CD8-positive, alpha-beta memory T cell (primary cell): ENCODE measurements around the gene TSKU. TPM values are rescaled to one million over a fixed set of nuclear protein-coding genes. Genes with fewer than 3 reads are reported as not detected.
A peak's percentile ranks its signal among the peaks of the same experiment; 100 is the strongest.

Experiments
- CTCF ChIA-PET: fragments of 350-600 bp; sonication (Branson Sonifier 250); formaldehyde crosslinking; loops from one replicate; lab custom pipeline; 2021; ENCODE audit warnings: antibody characterized with exemption; lab: Charles Lee
- POLR2A ChIA-PET: fragments of 350-600 bp; sonication (Branson Sonifier 250); formaldehyde crosslinking; loops from one replicate; lab custom pipeline; 2021; ENCODE audit warnings: antibody characterized with exemption; lab: Charles Lee
- DNase-seq, 5 donors: peaks; one replicate each; pipeline versions ENCODE4 v3.0.0 to v3.0.0-alpha.2; 2020 to 2022; ENCODE audit warnings: mixed read lengths in 1 of 5
- H3K27ac ChIP-seq: one replicate; pipeline ENCODE4 v1.7.0; 2013; ENCODE audit warnings: low read depth, mild to moderate bottlenecking, low read length, moderate library complexity
- H3K27me3 ChIP-seq: 2 replicates; pipeline ENCODE4 v1.7.0; 2013; ENCODE audit warnings: low read length, mild to moderate bottlenecking; ENCODE audit not compliant: insufficient read depth, poor library complexity, severe bottlenecking
- H3K36me3 ChIP-seq: 2 replicates; pipeline ENCODE4 v1.7.0; 2013; ENCODE audit warnings: mild to moderate bottlenecking, low read length, moderate library complexity; ENCODE audit not compliant: insufficient read depth
- H3K4me1 ChIP-seq: 2 replicates; pipeline ENCODE4 v1.7.0; 2013; ENCODE audit warnings: mild to moderate bottlenecking, low read length, moderate library complexity; ENCODE audit not compliant: insufficient read depth
- H3K4me3 ChIP-seq: 2 replicates; pipeline ENCODE4 v1.7.0; 2013; ENCODE audit warnings: mild to moderate bottlenecking, low read length
- H3K9me3 ChIP-seq: 2 replicates; pipeline ENCODE4 v1.7.0; 2013; ENCODE audit warnings: mild to moderate bottlenecking, low read length
- H3K27ac Mint-ChIP-seq, 8 donors: one replicate each; pipeline ENCODE4 v1.8.0; 2020 to 2021; ENCODE audit warnings: mixed read lengths in 8 of 8, mild to moderate bottlenecking in 6 of 8, inconsistent platforms in 3 of 8, moderate library complexity in 3 of 8
- H3K27me3 Mint-ChIP-seq, 2 donors: one replicate each; pipeline ENCODE4 v1.8.0; 2020 to 2021; ENCODE audit warnings: mixed read lengths in 2 of 2, mild to moderate bottlenecking in 1 of 2, moderate library complexity in 1 of 2
- H3K36me3 Mint-ChIP-seq, 3 donors: one replicate each; pipeline ENCODE4 v1.8.0; 2020 to 2021; ENCODE audit warnings: mixed read lengths in 3 of 3, inconsistent platforms in 1 of 3, mild to moderate bottlenecking in 1 of 3
- H3K4me1 Mint-ChIP-seq, 3 donors: one replicate each; pipeline ENCODE4 v1.8.0; 2020 to 2021; ENCODE audit warnings: mixed read lengths in 3 of 3, inconsistent platforms in 1 of 3, mild to moderate bottlenecking in 1 of 3
- H3K4me3 Mint-ChIP-seq, 7 donors: one replicate each; pipeline ENCODE4 v1.8.0; 2020 to 2021; ENCODE audit warnings: mixed read lengths in 7 of 7, mild to moderate bottlenecking in 6 of 7, moderate library complexity in 4 of 7, inconsistent platforms in 2 of 7
- H3K9me3 Mint-ChIP-seq, 5 donors: one replicate each; pipeline ENCODE4 v1.8.0; 2020 to 2022; ENCODE audit warnings: mixed read lengths in 5 of 5, mild to moderate bottlenecking in 3 of 5, moderate library complexity in 2 of 5, inconsistent platforms in 1 of 5
- polyA plus RNA-seq: library from polyadenylated mRNA; unstranded; fragments of 300-500 nt; fragmentation: Illumina TruSeq; gene quantifications from one replicate; pipeline ENCODE4 v1.2.3, GENCODE V29; 2021
- total RNA-seq, 2 experiments: library from RNA; stranded (reverse); gene quantifications; one replicate each; pipeline ENCODE4 v1.2.3, GENCODE V29; 2021

Gene TSKU
- total and polyA plus RNA-seq, 3 experiments from 2014 or later = 0.11 to 0.13 TPM; not detected in 1

DNA sequence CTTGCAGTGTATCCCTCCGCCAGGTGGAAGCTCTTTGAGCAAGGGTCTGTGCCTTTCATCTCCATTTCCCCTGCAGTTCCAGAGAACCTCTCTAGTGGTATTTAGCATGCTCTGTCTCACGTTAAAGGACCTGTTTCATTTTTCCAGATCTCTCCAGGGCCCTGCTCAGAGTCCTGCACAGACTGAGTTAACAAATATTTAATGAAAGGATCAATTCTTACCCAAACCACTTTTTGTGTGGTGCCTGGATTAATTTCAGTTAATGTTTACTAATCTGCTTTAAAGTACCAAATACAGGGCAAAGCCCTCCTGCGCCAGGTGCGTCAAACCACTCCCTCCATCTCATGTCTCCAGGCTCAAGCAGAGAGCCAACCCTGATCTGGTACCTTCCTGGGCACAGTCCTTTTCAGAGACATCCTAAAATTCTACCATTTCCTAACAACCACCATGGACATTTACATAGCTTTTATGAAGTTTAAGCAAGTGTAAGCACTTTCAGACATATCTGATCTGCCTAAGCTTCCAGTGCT lies 58.8 kb downstream of the TSKU start:
- Mint-ChIP-seq H3K4me1 (no peaks in the 10 kb centered on the region), H3K27me3 (peaks cover 23 to 52% of the 10 kb centered on the region in 2 donors), H3K9me3 (no peaks in the 10 kb centered on the region), H3K4me3 (no peak overlapping the region), H3K27ac (no peak overlapping the region), H3K36me3 (no peaks in the 10 kb centered on the region)
- H3K27ac ChIP-seq = no peak overlapping the region
- ChIA-PET CTCF (no interaction called here), POLR2A (no interaction called here)
- H3K4me1 ChIP-seq = no peaks in the 10 kb centered on the region
- no peaks in the 10 kb centered on the region for H3K27me3 ChIP-seq
- no peaks in the 10 kb centered on the region for H3K9me3 ChIP-seq
- H3K36me3 ChIP-seq = no peaks in the 10 kb centered on the region
- H3K4me3 ChIP-seq = no peak overlapping the region
- no peak for DNase-seq

DNA sequence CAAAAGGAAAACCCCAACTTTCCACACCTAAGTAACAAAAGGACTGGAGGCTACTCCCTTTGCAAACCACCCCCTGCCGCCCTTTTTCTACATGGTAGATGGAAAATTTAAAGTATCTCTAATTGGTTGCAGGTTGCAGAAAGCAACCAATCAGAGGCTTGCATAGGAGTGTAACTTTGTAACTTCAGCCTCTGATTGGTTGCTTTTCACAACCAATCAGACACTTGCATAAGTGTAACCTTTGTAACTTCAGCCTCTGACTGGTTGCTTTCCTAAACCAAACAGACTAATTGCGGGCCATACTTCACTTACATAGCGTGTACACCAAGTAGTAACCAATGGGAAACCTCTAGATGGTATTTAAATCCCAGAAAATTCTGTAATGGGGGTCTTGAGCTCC lies 60.8 kb downstream of the TSKU start:
- no peaks in the 10 kb centered on the region for H3K27me3 ChIP-seq
- Mint-ChIP-seq H3K4me3 (no peak overlapping the region), H3K9me3 (no peaks in the 10 kb centered on the region), H3K27ac (no peak overlapping the region), H3K36me3 (no peaks in the 10 kb centered on the region), H3K27me3 (peaks cover 30 to 62% of the 10 kb centered on the region in 2 donors), H3K4me1 (no peaks in the 10 kb centered on the region)
- H3K36me3 ChIP-seq = no peaks in the 10 kb centered on the region
- H3K27ac ChIP-seq = no peak overlapping the region
- H3K4me1 ChIP-seq = no peaks in the 10 kb centered on the region
- DNase-seq = no peak
- no peak overlapping the region for H3K4me3 ChIP-seq
- CTCF ChIA-PET = no interaction called here
- no peaks in the 10 kb centered on the region for H3K9me3 ChIP-seq
- POLR2A ChIA-PET = no interaction called here

DNA sequence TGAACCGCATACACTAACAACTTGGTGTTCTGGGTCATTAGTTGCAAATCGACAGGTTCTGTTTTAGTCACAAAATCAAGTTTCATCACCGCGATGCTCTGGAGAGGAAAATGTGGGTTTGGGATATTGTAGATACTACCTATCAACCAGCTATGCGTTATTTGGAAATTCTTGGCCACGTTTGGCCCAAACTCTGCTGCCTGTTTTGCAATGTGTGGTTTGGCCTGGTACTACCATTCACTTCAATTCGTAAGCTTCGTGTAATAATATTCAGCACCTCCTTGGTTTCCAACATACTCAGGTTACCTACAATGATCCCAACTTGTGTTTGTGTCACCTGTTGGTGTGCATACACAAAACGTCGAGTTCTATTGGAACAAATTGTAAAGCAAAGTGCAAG lies 61.4 kb downstream of the TSKU start:
- H3K36me3 ChIP-seq = no peaks in the 10 kb centered on the region
- no peak overlapping the region for H3K27ac ChIP-seq
- H3K4me1 ChIP-seq = no peaks in the 10 kb centered on the region
- no peak overlapping the region for H3K27ac Mint-ChIP-seq
- no peaks in the 10 kb centered on the region for H3K9me3 Mint-ChIP-seq
- H3K4me3 ChIP-seq = no peak overlapping the region
- H3K9me3 ChIP-seq = no peaks in the 10 kb centered on the region
- peaks cover 25 to 64% of the 10 kb centered on the region in 2 donors for H3K27me3 Mint-ChIP-seq
- CTCF ChIA-PET = no interaction called here
- no peak for DNase-seq
- no peaks in the 10 kb centered on the region for H3K27me3 ChIP-seq
- no peaks in the 10 kb centered on the region for H3K4me1 Mint-ChIP-seq
- POLR2A ChIA-PET = no interaction called here
- no peaks in the 10 kb centered on the region for H3K36me3 Mint-ChIP-seq
- H3K4me3 Mint-ChIP-seq = no peak overlapping the region

DNA sequence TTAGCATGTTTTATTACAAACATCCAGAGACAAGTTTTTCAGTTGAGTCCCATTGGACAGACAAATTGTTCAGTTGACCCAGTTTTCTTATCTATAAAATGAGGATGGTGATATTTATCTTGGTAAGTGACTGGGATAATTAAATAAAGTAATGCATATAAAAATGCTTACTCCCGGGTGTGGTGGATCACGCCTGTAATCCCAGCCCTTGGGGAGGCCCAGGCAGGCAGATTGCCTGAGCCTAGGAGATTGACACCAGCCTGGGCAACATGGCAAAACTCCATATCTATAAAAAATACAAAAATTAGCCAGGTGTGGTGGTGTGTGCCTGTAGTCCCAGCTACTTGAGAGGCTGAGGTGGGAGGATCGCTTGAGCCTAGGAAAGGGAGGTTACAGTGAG lies 61.9 kb downstream of the TSKU start:
- Histone ChIP-seq H3K36me3 (no peaks in the 10 kb centered on the region), H3K27me3 (no peaks in the 10 kb centered on the region), H3K9me3 (no peaks in the 10 kb centered on the region), H3K27ac (no peak overlapping the region), H3K4me1 (no peaks in the 10 kb centered on the region), H3K4me3 (no peak overlapping the region)
- DNase-seq = no peak
- no peak overlapping the region for H3K4me3 Mint-ChIP-seq
- H3K9me3 Mint-ChIP-seq = no peaks in the 10 kb centered on the region
- peaks cover 22 to 61% of the 10 kb centered on the region in 2 donors for H3K27me3 Mint-ChIP-seq
- ChIA-PET POLR2A (no interaction called here), CTCF (no interaction called here)
- no peak overlapping the region for H3K27ac Mint-ChIP-seq
- H3K36me3 Mint-ChIP-seq = no peaks in the 10 kb centered on the region
- H3K4me1 Mint-ChIP-seq = no peaks in the 10 kb centered on the region

DNA sequence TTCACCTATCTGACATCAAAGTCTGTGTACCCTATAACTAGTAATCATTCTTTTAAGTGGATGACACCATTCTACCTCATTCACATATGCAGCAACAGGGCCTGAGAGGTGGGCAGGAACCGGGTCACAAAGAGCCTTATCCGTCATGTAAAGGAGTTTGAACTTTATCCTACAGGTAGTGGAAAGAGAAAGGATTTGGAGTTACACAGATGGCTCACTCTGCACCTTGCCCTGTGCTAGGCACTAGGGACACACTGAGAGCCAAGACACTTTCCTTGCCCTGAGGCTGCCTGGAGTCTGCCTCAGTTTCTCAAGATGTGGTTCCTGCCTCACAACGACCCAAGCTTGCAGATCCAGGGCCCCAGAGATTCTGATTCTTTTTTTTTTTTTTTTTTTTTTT lies 63.3 kb downstream of the TSKU start:
- Mint-ChIP-seq H3K4me3 (no peak overlapping the region), H3K27ac (peak overlapping the region in 1 of 8 donors; percentile 22), H3K27me3 (peaks cover 18 to 54% of the 10 kb centered on the region in 2 donors), H3K9me3 (no peaks in the 10 kb centered on the region), H3K4me1 (no peaks in the 10 kb centered on the region), H3K36me3 (no peaks in the 10 kb centered on the region)
- H3K27ac ChIP-seq = no peak overlapping the region
- no peaks in the 10 kb centered on the region for H3K9me3 ChIP-seq
- ChIA-PET POLR2A (no interaction called here), CTCF (no interaction called here)
- H3K4me3 ChIP-seq = no peak overlapping the region
- H3K27me3 ChIP-seq = no peaks in the 10 kb centered on the region
- H3K4me1 ChIP-seq = no peaks in the 10 kb centered on the region
- H3K36me3 ChIP-seq = no peaks in the 10 kb centered on the region
- DNase-seq = no peak

Other genes with a start within 250 kb of the TSKU start
- 1 to 10 TPM; 1.5 to 2.8 TPM for gene LRRC32, start 112.6 kb upstream of the TSKU start, total RNA-seq
- gene LRRC32, start 112.6 kb upstream of the TSKU start, polyA plus RNA-seq = 0.06 TPM
- 10 to 100 TPM; 16.1 to 19.1 TPM for gene ACER3, start 77.6 kb downstream of the TSKU start, total RNA-seq
- gene ACER3, start 77.6 kb downstream of the TSKU start, polyA plus RNA-seq = 5.3 TPM